Activated CD8-positive, alpha-beta memory T cell treated with anti-CD3 and anti-CD28 coated beads, Interleukin-2, amount 10 ng/mL, durations not matched to agents 7 days and 5 days (primary cell): Measurements from ENCODE around the gene COX19. TPM values are rescaled to one million over a fixed set of nuclear protein-coding genes. Genes with fewer than 3 reads are reported as not detected.

ENCODE experiments used
- ATAC-seq: fragments of 150-1000 bp; cut with Tn5 transposase; one replicate; pipeline ENCODE4 v1.10.0; 2021; ENCODE audit warnings: moderate library complexity
- CTCF ChIA-PET: fragments of 350-600 bp; sonication (Branson Sonifier 250); formaldehyde crosslinking; loops from one replicate; lab custom pipeline; 2021; ENCODE audit warnings: antibody characterized with exemption; lab: Charles Lee
- DNase-seq: peaks from one replicate; pipeline ENCODE4 v3.0.0-alpha.2; 2020
- H3K27ac Mint-ChIP-seq: one replicate; pipeline ENCODE4 v1.8.0; 2021; ENCODE audit warnings: mild to moderate bottlenecking, mixed read lengths
- H3K27me3 Mint-ChIP-seq: one replicate; pipeline ENCODE4 v1.8.0; 2021; ENCODE audit warnings: mixed read lengths
- H3K36me3 Mint-ChIP-seq: one replicate; pipeline ENCODE4 v1.8.0; 2021; ENCODE audit warnings: mild to moderate bottlenecking, mixed read lengths
- H3K4me1 Mint-ChIP-seq: one replicate; pipeline ENCODE4 v1.8.0; 2021; ENCODE audit warnings: mixed read lengths
- H3K4me3 Mint-ChIP-seq: one replicate; pipeline ENCODE4 v1.8.0; 2021; ENCODE audit warnings: mild to moderate bottlenecking, moderate library complexity, mixed read lengths
- H3K9me3 Mint-ChIP-seq: one replicate; pipeline ENCODE4 v1.8.0; 2022; ENCODE audit warnings: low read depth, mixed read lengths
- total RNA-seq, 2 experiments: library from RNA; stranded (reverse); gene quantifications; one replicate each; pipeline ENCODE4 v1.2.3, GENCODE V29; 2021

COX19 gene
- total RNA-seq, 2 experiments from 2014 or later = 18.7 to 18.9 TPM

- Mint-ChIP-seq H3K27me3 (no peaks in the 10 kb centered on the region), H3K36me3 (no peaks in the 10 kb centered on the region), H3K9me3 (no peaks in the 10 kb centered on the region), H3K4me1 (peaks cover 6% of the 10 kb centered on the region), H3K27ac (no peak overlapping the region), H3K4me3 (no peak overlapping the region)
- CTCF ChIA-PET = interaction anchor here (0.6 to 10.0 kb wide), 68 partner anchors 11 to 671 kb away, joined by 3 to 322 read pairs (median 6); partner anchors contain the start of genes COX19, CYP2W1, GPER1 and GPR146
- peak; percentile 99 for ATAC-seq
- DNase-seq = peak; percentile 96
These were observed 17.6 kb upstream of the COX19 start for GRCh38 chr7:992709-993607.

GRCh38 chr7:991729-992656, 16.6 kb upstream of the COX19 start:
- DNase-seq (no peak), ATAC-seq (no peak)
- Mint-ChIP-seq H3K27me3 (no peaks in the 10 kb centered on the region), H3K27ac (no peak overlapping the region), H3K4me3 (no peak overlapping the region), H3K4me1 (peaks cover 6% of the 10 kb centered on the region), H3K36me3 (no peaks in the 10 kb centered on the region), H3K9me3 (no peaks in the 10 kb centered on the region)
- CTCF ChIA-PET = interaction anchor here (0.6 to 10.0 kb wide), 39 partner anchors 10 to 199 kb away, joined by 3 to 322 read pairs (median 10); partner anchors contain the start of genes COX19, CYP2W1, GPER1 and GPR146

- CTCF ChIA-PET = interaction anchor here (0.9 to 10.0 kb wide), 3 partner anchors 53 to 186 kb away, joined by 4 to 322 read pairs (median 69); partner anchors contain the start of gene GPR146
- ATAC-seq (no peak), DNase-seq (no peak)
- H3K4me3 Mint-ChIP-seq = no peak overlapping the region
- H3K27me3 Mint-ChIP-seq = no peaks in the 10 kb centered on the region
- peaks cover 6% of the 10 kb centered on the region for H3K4me1 Mint-ChIP-seq
- no peaks in the 10 kb centered on the region for H3K36me3 Mint-ChIP-seq
- H3K27ac Mint-ChIP-seq = no peak overlapping the region
- no peaks in the 10 kb centered on the region for H3K9me3 Mint-ChIP-seq
These were observed 15.8 kb upstream of the COX19 start for GRCh38 chr7:990933-991728.

- Mint-ChIP-seq H3K36me3 (no peaks in the 10 kb centered on the region), H3K27ac (no peak overlapping the region), H3K4me1 (peaks cover 6% of the 10 kb centered on the region), H3K9me3 (no peaks in the 10 kb centered on the region), H3K4me3 (no peak overlapping the region), H3K27me3 (no peaks in the 10 kb centered on the region)
- DNase-seq (no peak), ATAC-seq (no peak)
- CTCF ChIA-PET = interaction anchor here (0.9 to 10.0 kb wide), 2 partner anchors 54 to 75 kb away, joined by 4 to 322 read pairs; partner anchors contain the start of gene GPR146
These were observed 15.1 kb upstream of the COX19 start for GRCh38 chr7:990352-990932.

DNA sequence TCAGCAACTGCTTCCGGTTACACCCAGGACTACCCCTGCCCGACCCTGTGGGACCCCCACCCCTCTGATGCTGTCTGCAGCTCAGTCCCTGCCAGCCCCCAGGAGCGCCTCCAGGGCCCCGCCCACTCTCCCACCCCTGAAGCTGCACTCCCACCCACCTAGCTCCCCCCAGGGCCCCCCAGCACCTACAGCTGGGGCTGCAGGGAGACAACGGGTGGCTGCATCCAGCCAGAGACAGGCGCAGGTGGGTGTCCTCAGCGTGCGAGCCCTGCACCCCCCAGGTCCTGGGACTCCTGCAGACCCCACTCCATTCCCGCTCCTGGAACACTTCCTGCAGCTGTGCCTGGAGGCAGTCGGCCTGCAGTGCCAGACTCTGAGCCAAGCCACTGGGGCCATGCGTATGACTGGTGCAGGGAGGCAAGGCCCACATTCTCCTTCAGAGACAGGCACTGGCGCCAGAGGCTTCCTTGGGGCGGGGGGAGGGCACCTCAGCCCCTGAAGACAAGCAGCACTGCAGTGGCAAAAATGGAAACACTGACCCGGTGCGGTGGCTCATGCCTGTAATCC, 13.7 kb upstream of the COX19 start:
- H3K27ac Mint-ChIP-seq = no peak overlapping the region
- DNase-seq (no peak), ATAC-seq (no peak)
- H3K4me3 Mint-ChIP-seq = no peak overlapping the region
- CTCF ChIA-PET = interaction anchor here (2.3 kb wide), 1 partner anchor 77 kb away, joined by 10 read pairs; no protein-coding TSS in a partner anchor
- no peaks in the 10 kb centered on the region for H3K36me3 Mint-ChIP-seq
- H3K4me1 Mint-ChIP-seq = peaks cover 6% of the 10 kb centered on the region
- H3K9me3 Mint-ChIP-seq = no peaks in the 10 kb centered on the region
- no peaks in the 10 kb centered on the region for H3K27me3 Mint-ChIP-seq

GRCh38 chr7:988426-988911, 13.1 kb upstream of the COX19 start:
- H3K9me3 Mint-ChIP-seq = no peaks in the 10 kb centered on the region
- CTCF ChIA-PET = interaction anchor here (2.3 kb wide), 1 partner anchor 77 kb away, joined by 10 read pairs; no protein-coding TSS in a partner anchor
- peaks cover 6% of the 10 kb centered on the region for H3K4me1 Mint-ChIP-seq

DNA sequence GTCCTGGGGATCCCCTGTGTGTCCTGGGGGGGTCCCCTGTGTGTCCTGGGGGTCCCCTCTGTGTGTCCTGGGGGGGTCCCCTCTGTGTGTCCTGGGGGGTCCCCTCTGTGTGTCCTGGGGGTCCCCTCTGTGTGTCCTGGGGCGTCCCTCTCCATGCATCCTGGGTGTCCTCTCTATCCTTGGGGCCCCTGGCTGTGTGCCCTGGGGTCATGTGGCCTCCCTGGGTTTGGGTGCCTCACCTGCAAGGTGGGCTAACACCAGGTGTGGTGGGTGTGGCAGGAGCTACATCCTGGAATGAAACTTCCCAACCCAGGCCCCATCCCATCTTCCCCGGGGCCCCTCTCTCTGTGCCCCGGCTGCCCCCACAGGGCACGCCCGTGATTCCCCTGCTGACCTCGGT, 12.6 kb upstream of the COX19 start:
- Mint-ChIP-seq H3K9me3 (no peaks in the 10 kb centered on the region), H3K27me3 (no peaks in the 10 kb centered on the region), H3K36me3 (no peaks in the 10 kb centered on the region), H3K4me3 (no peak overlapping the region), H3K27ac (no peak overlapping the region), H3K4me1 (peaks cover 2% of the 10 kb centered on the region)
- CTCF ChIA-PET = interaction anchor here (2.3 kb wide), 1 partner anchor 78 kb away, joined by 10 read pairs; no protein-coding TSS in a partner anchor
- ATAC-seq = no peak
- DNase-seq = no peak

More at GRCh38 chr7:988426-988911, 13.1 kb upstream of the COX19 start:
- no peak for ATAC-seq
- Mint-ChIP-seq H3K4me3 (no peak overlapping the region), H3K36me3 (no peaks in the 10 kb centered on the region), H3K27me3 (no peaks in the 10 kb centered on the region), H3K27ac (no peak overlapping the region)
- no peak for DNase-seq

GRCh38 chr7:986766-987751, 11.7 kb upstream of the COX19 start:
- Mint-ChIP-seq H3K9me3 (no peaks in the 10 kb centered on the region), H3K27me3 (no peaks in the 10 kb centered on the region), H3K4me1 (no peaks in the 10 kb centered on the region), H3K27ac (no peak overlapping the region), H3K4me3 (no peak overlapping the region), H3K36me3 (no peaks in the 10 kb centered on the region)
- ATAC-seq = no peak
- DNase-seq = no peak
- CTCF ChIA-PET = interaction anchor here (2.3 kb wide), 1 partner anchor 79 kb away, joined by 10 read pairs; no protein-coding TSS in a partner anchor

DNA sequence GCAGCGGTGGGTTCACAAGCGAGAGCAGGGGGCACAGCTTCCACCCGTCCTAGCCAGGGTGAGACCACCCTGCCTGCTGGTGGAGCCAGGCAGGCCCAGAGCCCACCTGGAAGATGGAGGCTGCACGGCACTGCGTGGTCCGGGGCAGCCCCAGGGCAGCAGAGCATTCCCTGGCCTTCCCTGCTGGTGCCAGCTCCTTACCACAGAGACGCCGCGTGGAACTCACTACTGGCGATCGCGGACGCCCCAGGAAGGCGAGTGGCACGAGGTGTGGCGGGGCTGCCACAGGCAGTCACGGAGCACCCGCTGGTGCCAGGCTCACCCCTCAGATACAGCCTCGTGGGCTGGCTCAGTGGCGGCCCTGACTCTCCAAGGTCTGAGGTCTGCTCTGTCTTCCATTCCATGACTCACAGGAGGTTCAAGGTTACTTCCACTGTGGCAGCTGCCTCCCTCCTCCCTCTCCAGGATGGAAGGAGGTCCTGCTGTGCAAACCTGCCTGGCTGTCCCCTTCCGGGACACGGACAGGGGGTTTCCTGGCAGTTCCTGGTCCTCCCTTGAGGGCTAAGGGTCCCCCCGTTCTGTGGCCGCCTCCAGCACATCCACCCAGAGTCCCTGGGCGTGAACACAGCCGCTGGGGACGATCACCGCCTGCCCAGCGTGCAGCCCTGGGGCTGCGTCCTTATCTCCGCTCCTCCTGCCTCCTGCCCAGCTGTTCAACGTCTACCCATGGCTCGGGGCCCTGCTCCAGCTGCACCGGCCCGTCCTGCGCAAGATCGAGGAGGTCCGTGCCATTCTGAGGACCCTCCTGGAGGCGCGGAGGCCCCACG, 10.8 kb upstream of the COX19 start:
- no peaks in the 10 kb centered on the region for H3K36me3 Mint-ChIP-seq
- H3K27me3 Mint-ChIP-seq = no peaks in the 10 kb centered on the region
- no peak overlapping the region for H3K4me3 Mint-ChIP-seq
- DNase-seq (no peak), ATAC-seq (no peak)
- no peaks in the 10 kb centered on the region for H3K9me3 Mint-ChIP-seq
- H3K4me1 Mint-ChIP-seq = no peaks in the 10 kb centered on the region
- no peak overlapping the region for H3K27ac Mint-ChIP-seq
- CTCF ChIA-PET = no interaction called here

DNA sequence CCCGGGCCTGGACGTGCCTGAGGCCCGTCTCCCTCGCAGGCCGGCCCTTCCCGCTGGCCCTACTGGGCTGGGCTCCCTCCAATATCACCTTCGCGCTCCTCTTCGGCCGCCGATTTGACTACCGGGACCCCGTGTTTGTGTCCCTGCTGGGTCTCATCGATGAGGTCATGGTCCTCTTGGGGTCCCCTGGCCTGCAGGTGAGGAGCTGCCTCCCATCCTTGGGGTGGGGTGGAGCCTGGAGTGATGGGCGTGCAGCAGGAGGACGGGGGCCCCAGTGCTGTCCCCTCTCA, 9.7 kb upstream of the COX19 start:
- Mint-ChIP-seq H3K4me3 (no peak overlapping the region), H3K27ac (no peak overlapping the region), H3K9me3 (no peaks in the 10 kb centered on the region), H3K36me3 (no peaks in the 10 kb centered on the region), H3K4me1 (no peaks in the 10 kb centered on the region), H3K27me3 (no peaks in the 10 kb centered on the region)
- CTCF ChIA-PET = interaction anchor here (0.5 kb wide), 1 partner anchor 72 kb away, joined by 4 read pairs; no protein-coding TSS in a partner anchor
- no peak for DNase-seq
- no peak for ATAC-seq
